ENCODE data around the gene SCFD2.

GRCh38 chr4:52824603-52825459, 541.0 kb downstream of the SCFD2 start:
- TF ChIP-seq CTCF (IDR thresholded peaks at IDR 0.05; ENCODE audit: low read depth, low read length) = no peak
- TF ChIP-seq EZH2phosphoT487 (IDR thresholded peaks at IDR 0.05; ENCODE audit: low read depth) = no peak
